Esophagus muscularis mucosa (tissue), 4 donors: ENCODE measurements around the gene PLD4. TPM values are rescaled to one million over a fixed set of nuclear protein-coding genes. Genes with fewer than 3 reads are reported as not detected.

Source experiments
- DNase-seq: peaks from one replicate; pipeline ENCODE4 v3.0.0-alpha.2; 2017; ENCODE audit errors: extremely low spot score
- H3K27ac ChIP-seq, 4 donors: fragments of 200-600 bp; sonication (generic); replicated peaks in 1 of 4; 1 replicate in 3 of 4; 2 replicates in 1 of 4; pipeline ENCODE4 v1.5.1; 2016 to 2019; ENCODE audit warnings: mild to moderate bottlenecking in 1 of 4
- H3K27me3 ChIP-seq, 4 donors: fragments of 200-600 bp; sonication (generic); one replicate each; pipeline versions ENCODE4 v1.5.1 to v1.6.0; 2016 to 2019
- H3K36me3 ChIP-seq, 4 donors: fragments of 200-600 bp; sonication (generic); one replicate each; pipeline ENCODE4 v1.5.1; 2016 to 2019
- H3K4me1 ChIP-seq, 4 donors: fragments of 200-600 bp; sonication (generic); one replicate each; pipeline ENCODE4 v1.5.1; 2016 to 2019
- H3K4me3 ChIP-seq, 4 donors: fragments of 200-600 bp; sonication (generic); 1 replicate in 2 of 4; 2 replicates in 2 of 4; pipeline ENCODE4 v1.5.1; 2016 to 2019; ENCODE audit warnings: mild to moderate bottlenecking in 4 of 4, moderate library complexity in 1 of 4
- H3K9me3 ChIP-seq, 4 donors: fragments of 200-600 bp; sonication (generic); 1 replicate in 3 of 4; 2 replicates in 1 of 4; pipeline ENCODE4 v1.5.1; 2016 to 2019
- CTCF ChIP-seq, 3 experiments: fragments of 200-600 bp in 2 of 3; fragments of 450-650 bp in 1 of 3; sonication (generic) in 2 of 3; IDR thresholded peaks; one replicate each; pipeline ENCODE4 v1.5.1; 2017 to 2019; ENCODE audit warnings: antibody characterized with exemption in 3 of 3, mild to moderate bottlenecking in 2 of 3, moderate library complexity in 1 of 3
- EP300 ChIP-seq: sonication (generic); formaldehyde crosslinking; IDR thresholded peaks from one replicate; pipeline ENCODE4 v1.6.1; 2017; ENCODE audit warnings: antibody characterized with exemption
- POLR2A ChIP-seq: fragments of 450-650 bp; IDR thresholded peaks from one replicate; pipeline ENCODE4 v1.6.1; 2017; ENCODE audit warnings: antibody characterized with exemption, moderate library complexity, mild to moderate bottlenecking, low read depth
- POLR2AphosphoS5 ChIP-seq, 2 donors: sonication (generic); formaldehyde crosslinking; IDR thresholded peaks; one replicate each; pipeline ENCODE4 v1.6.1; 2017; ENCODE audit warnings: antibody characterized with exemption in 2 of 2
- WGBS: methylation state at CpG from one replicate; pipeline ENCODE4 v1.1.5; 2018; 5-methylcytosine and 5-hydroxymethylcytosine counted together
- intact Hi-C: fragments of 100-400 bp; cut with DNase I; formaldehyde crosslinking; loops from one replicate; pipeline ENCODE4 v1.15.1; 2023
- total RNA-seq, 4 donors: library from RNA; depleted of rRNA; stranded (reverse); fragments of >200 nt; gene quantifications; one replicate each; pipeline versions ENCODE4 v1.1.0 to v1.2.1, GENCODE V29; 2016

PLD4 gene
- total RNA-seq, 4 donors from 2014 or later: under 0.01 to 0.50 (median 0.15) TPM

- H3K27ac ChIP-seq: no peak overlapping the region
- peaks cover 5 to 80% (median 63%) of the 10 kb centered on the region in 4 donors for H3K36me3 ChIP-seq
- H3K4me3 ChIP-seq: no peak overlapping the region
- TF ChIP-seq POLR2A: no peak
- no peak for TF ChIP-seq EP300
- no peak for TF ChIP-seq POLR2AphosphoS5 (IDR thresholded peaks at IDR 0.05)
- TF ChIP-seq CTCF (IDR thresholded peaks at IDR 0.05): no peak
- 83% methylated on average over 9 of the region's 40 CpGs for WGBS
- intact Hi-C loops: no loop called here
- peaks cover 0 to under 1% (median 0%) of the 10 kb centered on the region in 4 donors for H3K4me1 ChIP-seq
- DNase-seq: no peak
- H3K9me3 ChIP-seq: no peaks in the 10 kb centered on the region
- no peaks in the 10 kb centered on the region for H3K27me3 ChIP-seq
These were observed 38.5 kb upstream of the PLD4 start for GRCh38 chr14:104885973-104886689.

- intact Hi-C loops: no loop called here
- 98% methylated on average over 13 of the region's 59 CpGs for WGBS
- TF ChIP-seq POLR2A (no peak), POLR2AphosphoS5 (IDR thresholded peaks at IDR 0.05) (no peak), CTCF (IDR thresholded peaks at IDR 0.05) (no peak), EP300 (no peak)
- Histone ChIP-seq H3K27me3 (no peaks in the 10 kb centered on the region), H3K4me1 (no peaks in the 10 kb centered on the region), H3K4me3 (no peak overlapping the region), H3K9me3 (no peaks in the 10 kb centered on the region), H3K36me3 (peaks cover 5 to 73% (median 59%) of the 10 kb centered on the region in 4 donors), H3K27ac (no peak overlapping the region)
- no peak for DNase-seq
These were observed 37.7 kb upstream of the PLD4 start for GRCh38 chr14:104886690-104887622.

GRCh38 chr14:104887623-104888488, 36.8 kb upstream of the PLD4 start:
- intact Hi-C loops: no loop called here
- no peak overlapping the region for H3K4me3 ChIP-seq
- no peaks in the 10 kb centered on the region for H3K4me1 ChIP-seq
- no peaks in the 10 kb centered on the region for H3K27me3 ChIP-seq
- DNase-seq: no peak
- H3K27ac ChIP-seq: no peak overlapping the region
- 100% methylated on average over 7 of the region's 33 CpGs for WGBS
- no peak for TF ChIP-seq CTCF (IDR thresholded peaks at IDR 0.05)
- TF ChIP-seq EP300: no peak
- no peak for TF ChIP-seq POLR2AphosphoS5 (IDR thresholded peaks at IDR 0.05)
- no peak for TF ChIP-seq POLR2A
- H3K36me3 ChIP-seq: peaks cover 5 to 65% (median 56%) of the 10 kb centered on the region in 4 donors
- H3K9me3 ChIP-seq: no peaks in the 10 kb centered on the region

GRCh38 chr14:104888489-104889374, 35.9 kb upstream of the PLD4 start:
- Histone ChIP-seq H3K9me3 (no peaks in the 10 kb centered on the region), H3K27me3 (no peaks in the 10 kb centered on the region), H3K4me1 (no peaks in the 10 kb centered on the region), H3K36me3 (peaks cover 5 to 64% (median 47%) of the 10 kb centered on the region in 4 donors), H3K4me3 (no peak overlapping the region), H3K27ac (no peak overlapping the region)
- no peak for DNase-seq
- TF ChIP-seq EP300: no peak
- no peak for TF ChIP-seq POLR2AphosphoS5 (IDR thresholded peaks at IDR 0.05)
- TF ChIP-seq POLR2A: no peak
- TF ChIP-seq CTCF (IDR thresholded peaks at IDR 0.05): no peak
- WGBS: 75% methylated on average over 8 of the region's 26 CpGs
- intact Hi-C loops: no loop called here
